Stimulated activated CD8-positive, alpha-beta memory T cell treated with anti-CD3 and anti-CD28 coated beads, Interleukin-12 subunit alpha, Interleukin-12 subunit beta, amount 100 ng/mL, for 24 hours (primary cell): ENCODE measurements around the gene ARMC12.
A peak's percentile ranks its signal among the peaks of the same experiment; 100 is the strongest.
"Not testable (repeated sequence)": the region's sequence is repeated elsewhere in the genome, so short reads cannot be mapped to it uniquely, and the experiment has no call there.

Source experiments
- DNase-seq: peaks from one replicate; pipeline ENCODE4 v3.0.0-alpha.2; 2020; ENCODE audit errors: extremely low read depth

ARMC12 gene, protein sequence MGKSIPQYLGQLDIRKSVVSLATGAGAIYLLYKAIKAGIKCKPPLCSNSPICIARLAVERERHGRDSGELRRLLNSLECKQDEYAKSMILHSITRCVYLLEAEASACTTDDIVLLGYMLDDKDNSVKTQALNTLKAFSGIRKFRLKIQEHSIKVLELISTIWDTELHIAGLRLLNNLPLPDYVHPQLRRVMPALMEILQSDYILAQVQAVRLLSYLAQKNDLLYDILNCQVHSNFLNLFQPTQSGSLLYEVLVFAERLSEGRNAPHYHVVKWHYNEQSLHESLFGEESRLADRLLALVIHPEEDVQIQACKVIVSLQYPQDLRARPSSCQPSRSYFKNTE

DNA sequence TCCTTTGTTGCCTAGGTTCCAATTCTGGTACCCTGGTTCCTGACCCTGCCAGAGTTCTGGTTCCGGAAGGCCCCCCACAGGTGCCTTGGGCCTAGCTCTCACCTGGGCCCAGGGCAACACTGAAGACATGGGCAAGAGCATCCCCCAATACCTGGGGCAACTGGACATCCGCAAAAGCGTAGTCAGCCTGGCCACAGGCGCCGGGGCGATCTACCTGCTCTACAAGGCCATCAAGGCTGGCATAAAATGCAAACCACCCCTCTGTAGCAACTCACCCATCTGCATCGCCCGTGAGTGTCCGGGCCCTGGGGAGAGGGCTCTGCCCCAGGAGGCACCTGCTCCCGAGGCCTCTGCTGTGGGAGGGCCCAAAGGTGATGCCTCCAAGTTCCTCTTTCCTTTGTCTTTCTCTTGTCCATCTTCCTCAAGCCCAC, at the start of gene ARMC12:
TSS of gene ARMC12 (plus strand) at position 51 of the 431 bp plus-strand sequence. CDS start at position 128, 77 bp downstream.
- DNase-seq: no peak

DNA sequence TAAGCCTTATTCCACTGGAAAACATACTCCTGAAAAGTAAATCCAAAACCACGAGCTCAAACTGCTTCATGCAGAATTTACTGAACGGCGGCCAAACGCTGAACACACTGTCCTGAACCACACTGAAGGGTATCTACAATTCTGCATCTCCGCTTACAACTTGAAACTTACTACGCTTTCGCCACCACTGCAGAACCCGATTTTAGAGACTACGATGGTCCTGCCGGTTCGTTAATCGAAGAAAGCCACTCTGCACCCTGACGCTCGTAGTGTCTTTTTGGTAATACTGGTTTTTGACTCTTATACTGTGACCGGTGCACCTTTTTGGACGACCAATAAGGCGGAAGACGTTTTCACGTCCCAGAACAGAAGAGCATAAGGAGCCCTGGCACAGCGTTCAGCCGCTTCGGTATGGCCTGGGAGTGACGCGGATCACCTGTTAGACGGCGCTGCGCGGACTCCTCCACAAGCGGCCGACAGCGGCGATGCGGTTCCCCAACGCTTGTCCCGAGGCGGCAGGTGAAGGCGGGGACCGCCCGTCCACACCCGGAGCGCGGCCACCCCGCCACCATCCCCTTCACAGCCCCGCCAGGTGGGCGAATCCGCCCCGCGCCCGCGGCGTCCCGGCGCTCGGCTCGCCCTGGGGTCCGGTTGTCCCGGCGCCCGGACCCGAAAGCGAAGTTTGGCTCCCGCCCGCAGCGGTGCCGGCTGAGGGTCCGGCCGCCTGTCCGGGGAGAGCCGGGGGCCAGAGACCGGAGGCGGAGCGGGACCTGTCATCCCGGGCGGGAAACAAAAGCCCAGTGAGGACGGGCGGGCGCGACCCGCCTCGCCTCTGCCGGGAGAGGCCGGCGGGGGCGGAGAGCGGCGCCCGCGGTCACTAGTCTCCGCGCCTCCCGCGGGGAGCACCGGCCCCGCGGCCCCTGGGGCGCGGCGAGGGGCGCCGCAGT, 48.9 kb upstream of the ARMC12 start:
- no peak for DNase-seq

DNA sequence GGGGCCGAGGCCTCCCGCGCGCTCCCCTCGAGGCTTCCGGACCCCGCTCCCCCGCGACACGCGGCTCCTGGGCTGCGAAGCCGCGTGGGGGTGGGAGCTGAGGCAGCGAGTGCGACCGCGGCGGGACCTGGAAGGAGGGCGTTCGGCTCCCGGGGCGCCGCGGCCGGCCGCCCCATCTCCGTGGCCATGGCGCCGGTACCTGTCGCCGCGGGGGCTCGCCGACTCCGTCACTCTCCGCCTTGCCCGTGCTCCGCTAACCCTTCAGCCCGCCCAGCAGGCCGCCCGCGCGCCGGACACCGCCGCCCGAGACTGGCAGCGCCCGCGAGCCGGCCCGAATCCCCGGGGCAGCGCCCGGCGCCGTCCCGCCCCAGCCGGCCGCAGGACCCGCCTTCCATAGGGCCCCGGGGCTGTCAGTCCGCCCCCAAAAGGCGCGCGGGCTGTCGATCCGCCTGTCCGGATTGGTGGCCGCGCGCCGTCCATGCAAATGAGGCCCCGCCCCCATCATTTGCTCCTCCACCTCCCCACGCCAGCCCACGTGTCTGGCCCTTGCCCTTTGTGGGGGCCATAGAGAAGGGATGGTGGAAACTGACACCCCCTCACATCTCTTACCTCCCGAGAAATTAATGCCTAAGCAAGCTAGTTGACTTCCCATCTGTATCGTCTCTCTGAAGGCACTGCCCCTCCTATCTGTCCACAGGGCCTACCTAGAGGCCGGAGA, 48.1 kb upstream of the ARMC12 start, which contains the start of gene FKBP5:
TSS of gene FKBP5 (minus strand) at position 311 of the 718 bp plus-strand sequence. CDS start 46,091 bp downstream, outside the sequence.
- peak; percentile 83 for DNase-seq

- not testable (repeated sequence) for DNase-seq
Observed at GRCh38 chr6:35690006-35690405, 46.8 kb upstream of the ARMC12 start.

DNA sequence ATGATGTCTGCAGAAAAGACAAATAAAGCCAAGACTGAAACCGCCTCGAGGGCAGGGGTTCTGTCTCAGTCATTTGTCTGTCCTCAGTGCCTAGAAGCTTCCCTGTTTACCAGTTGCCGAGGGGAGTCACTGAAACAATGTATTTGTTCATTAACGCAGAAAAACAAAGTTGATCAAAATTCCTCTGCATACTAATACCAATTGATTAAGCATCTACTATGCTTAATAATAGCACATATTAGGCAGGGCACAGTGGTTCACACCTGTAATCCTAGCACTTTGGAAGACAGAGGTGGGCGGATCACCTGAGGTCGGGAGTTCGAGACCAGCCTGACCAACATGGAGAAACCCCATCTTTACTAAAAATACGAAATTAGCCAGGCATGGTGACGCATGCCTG, 46.3 kb upstream of the ARMC12 start:
- DNase-seq: no peak

GRCh38 chr6:35691027-35691824, 45.6 kb upstream of the ARMC12 start:
- no peak for DNase-seq

GRCh38 chr6:35694462-35694861, 42.4 kb upstream of the ARMC12 start:
- DNase-seq: no peak

GRCh38 chr6:35698430-35698829, 38.4 kb upstream of the ARMC12 start:
- DNase-seq: not testable (repeated sequence)

DNA sequence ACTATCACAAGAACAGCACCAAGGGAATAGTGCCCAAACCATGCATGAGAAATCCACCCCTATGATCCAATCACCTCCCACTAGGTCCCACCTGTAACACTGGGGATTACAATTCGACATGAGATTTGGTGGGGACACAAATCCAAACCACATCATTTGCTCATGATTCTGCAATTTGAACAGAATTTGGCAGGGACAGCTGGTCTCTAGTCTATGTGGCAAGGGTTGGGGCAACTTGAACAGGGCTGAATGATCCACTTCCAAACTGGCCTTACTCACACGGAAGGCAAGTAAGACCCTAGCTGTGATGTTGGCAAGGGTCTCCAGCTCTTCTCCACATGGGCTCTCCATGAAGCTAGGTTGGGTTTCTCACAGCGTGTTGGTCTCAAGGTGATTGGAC, 38.0 kb upstream of the ARMC12 start:
- no peak for DNase-seq

DNA sequence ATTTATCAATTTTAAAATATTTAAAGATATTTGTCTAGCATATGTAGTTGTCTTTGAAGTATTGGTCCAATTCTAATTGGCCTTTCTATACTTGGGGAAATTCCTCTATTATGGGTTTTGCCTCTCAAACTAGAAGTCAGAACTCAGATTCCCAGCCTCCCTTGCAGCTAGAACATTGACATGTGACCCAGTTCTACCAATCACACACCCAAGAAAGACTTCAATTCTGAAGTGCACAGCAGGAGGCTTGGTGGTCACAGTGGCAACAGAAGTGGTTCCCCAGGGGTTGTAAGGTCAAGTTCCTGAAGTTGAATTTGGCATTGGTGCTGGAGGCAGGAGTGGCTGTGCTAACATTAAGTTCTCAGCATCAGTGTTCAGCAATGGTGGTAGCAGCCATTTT, 33.3 kb upstream of the ARMC12 start:
- no peak for DNase-seq

- DNase-seq: no peak
Observed at GRCh38 chr6:35706468-35706867, 30.4 kb upstream of the ARMC12 start.

- no peak for DNase-seq
Observed at GRCh38 chr6:35707714-35708407, 29.0 kb upstream of the ARMC12 start.

DNA sequence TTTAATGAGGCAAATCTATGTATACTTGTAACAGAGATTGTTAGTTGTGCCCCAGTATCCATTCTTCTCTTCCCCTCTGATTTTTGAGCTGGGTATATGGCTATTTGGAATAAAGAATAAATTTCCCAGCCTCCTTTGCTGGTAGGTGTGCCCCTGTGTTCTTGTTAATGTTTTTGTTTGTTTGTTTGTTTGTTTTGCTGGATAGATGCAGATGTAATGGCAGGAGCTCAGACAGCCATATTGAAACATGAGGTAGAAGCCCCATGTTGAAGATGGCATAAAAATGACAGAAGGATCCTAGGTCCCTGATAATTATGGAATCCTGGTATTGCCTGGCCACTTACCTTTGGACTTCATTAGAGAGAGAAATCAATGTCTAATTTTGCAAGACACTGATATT, 28.2 kb upstream of the ARMC12 start:
- DNase-seq: no peak

GRCh38 chr6:35710241-35710847, 26.5 kb upstream of the ARMC12 start:
- DNase-seq: no peak

- no peak for DNase-seq
Observed at GRCh38 chr6:35711731-35712130, 25.1 kb upstream of the ARMC12 start.

DNA sequence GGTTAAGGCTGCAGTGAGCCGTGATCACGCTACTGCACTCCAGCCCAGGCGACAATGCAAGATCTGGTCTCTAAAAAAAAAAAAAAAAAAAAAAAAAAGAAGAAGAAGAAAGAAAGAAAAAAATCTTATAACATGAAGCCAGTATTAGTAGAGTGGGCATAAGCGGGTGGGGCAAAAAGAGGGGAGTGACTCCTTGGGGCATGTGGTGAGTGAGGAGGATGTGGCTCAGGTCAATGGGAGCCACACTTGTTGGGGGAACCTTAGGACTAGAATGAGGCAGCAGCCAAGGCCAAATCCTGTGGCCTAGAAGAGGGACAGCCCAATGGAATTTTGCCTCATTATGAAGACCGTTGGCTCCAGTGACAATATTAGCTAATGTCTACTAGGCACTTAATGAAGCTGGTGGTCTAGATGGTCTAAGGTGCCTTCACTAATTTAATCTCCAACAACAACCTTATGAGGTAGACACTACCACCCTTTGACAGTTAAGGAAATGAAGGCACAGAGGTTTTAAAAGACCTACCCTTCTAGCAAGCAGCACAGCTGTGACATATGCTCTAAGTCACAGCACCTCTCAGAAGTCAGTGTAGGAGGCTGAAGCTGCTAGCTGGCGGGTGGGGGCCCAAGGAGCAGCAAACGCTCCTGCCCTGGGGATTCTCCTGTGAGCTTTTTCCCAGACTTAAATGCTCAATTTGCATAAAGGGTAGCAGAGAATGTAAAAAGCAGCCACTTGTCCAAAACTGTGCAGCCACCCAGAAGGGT, 23.6 kb upstream of the ARMC12 start:
- DNase-seq: no peak

GRCh38 chr6:35716798-35717197, 20.0 kb upstream of the ARMC12 start:
- DNase-seq: no peak

DNA sequence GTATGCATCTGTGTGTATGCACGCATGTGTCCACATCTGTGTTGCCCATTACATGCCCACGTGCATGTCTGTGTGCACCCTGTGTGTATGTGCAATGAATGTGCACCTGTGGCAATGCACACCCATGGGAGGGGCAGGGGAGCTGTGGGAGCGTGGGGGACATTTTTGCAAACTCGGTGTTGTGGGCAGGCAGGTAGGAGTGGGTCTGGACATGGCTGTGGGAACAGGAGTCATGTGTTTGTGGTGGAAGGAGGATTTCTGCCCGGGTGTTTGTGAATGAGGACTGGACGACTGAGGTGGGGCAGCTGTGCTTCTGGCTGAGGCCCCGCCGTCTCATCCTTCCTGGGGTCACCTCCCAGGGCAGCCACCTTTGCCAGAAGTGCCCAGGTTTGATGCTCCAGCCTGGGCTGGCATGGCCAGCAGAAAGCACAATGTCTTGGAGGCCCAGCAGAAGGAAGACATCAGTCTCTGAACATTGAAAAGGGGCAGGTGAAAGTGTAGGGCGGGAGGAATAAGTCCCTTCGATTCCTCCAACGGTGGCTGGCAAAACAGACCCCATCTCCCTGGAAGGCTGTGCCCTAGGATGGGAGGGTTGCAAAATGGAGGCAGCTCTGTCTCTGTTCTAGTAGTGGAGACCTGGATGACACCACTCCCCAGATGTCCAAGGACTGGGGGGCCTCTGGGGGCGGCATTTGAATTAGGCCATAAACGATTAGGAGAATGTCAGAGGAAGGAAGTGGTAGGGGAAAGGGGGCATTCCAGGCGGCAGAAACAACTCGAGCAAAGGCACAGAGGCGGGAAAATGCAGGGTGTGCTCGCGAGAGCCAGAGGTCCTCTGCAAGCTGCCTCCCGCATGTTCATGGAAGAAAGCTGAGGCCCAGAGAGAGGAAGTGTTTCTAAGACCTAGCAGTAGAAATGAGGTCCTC, 19.1 kb upstream of the ARMC12 start:
- no peak for DNase-seq
